GM23338 (cell line): ENCODE measurements around the gene PHYKPL. TPM values are rescaled to one million over a fixed set of nuclear protein-coding genes. Genes with fewer than 3 reads are reported as not detected.
A peak's percentile ranks its signal among the peaks of the same experiment; 100 is the strongest.

ENCODE experiments used
- ATAC-seq: fragments of 200-7000 bp; cut with Tn5 transposase; 3 replicates; pipeline ENCODE4 v1.9.1; 2020
- DNase-seq: peaks from one replicate; pipeline ENCODE4 v3.0.0-alpha.2; 2015; ENCODE audit warnings: low spot score
- H2AFZ ChIP-seq: fragments of 200-600 bp; sonication (generic); 2 replicates; pipeline ENCODE4 v1.8.0; 2016; ENCODE audit warnings: antibody characterized with exemption, mild to moderate bottlenecking, moderate library complexity
- H3F3A ChIP-seq: fragments of 200-600 bp; sonication (generic); replicated peaks from 2 replicates; pipeline ENCODE4 v1.8.0; 2017; ENCODE audit warnings: antibody characterized with exemption, mixed run types, low read depth
- H3K27ac ChIP-seq: fragments of 200-600 bp; sonication (generic); 2 replicates; pipeline ENCODE4 v1.6.1; 2016; ENCODE audit warnings: low read depth
- H3K27me3 ChIP-seq: fragments of 200-600 bp; sonication (generic); 2 replicates; pipeline ENCODE4 v1.8.0; 2016; ENCODE audit warnings: mild to moderate bottlenecking, mixed run types, moderate library complexity; ENCODE audit not compliant: insufficient read depth
- H3K36me3 ChIP-seq: fragments of 200-600 bp; sonication (generic); 2 replicates; pipeline ENCODE4 v1.8.0; 2016; ENCODE audit warnings: mild to moderate bottlenecking; ENCODE audit not compliant: insufficient read depth
- H3K4me1 ChIP-seq: fragments of 200-600 bp; sonication (generic); 2 replicates; pipeline ENCODE4 v1.8.0; 2016; ENCODE audit warnings: mild to moderate bottlenecking, moderate library complexity; ENCODE audit not compliant: insufficient read depth
- H3K4me2 ChIP-seq: fragments of 200-600 bp; sonication (generic); 2 replicates; pipeline ENCODE4 v1.7.1; 2017; ENCODE audit warnings: mixed run types
- H3K4me3 ChIP-seq: fragments of 200-600 bp; sonication (generic); 2 replicates; pipeline ENCODE4 v1.6.1; 2016; ENCODE audit warnings: mixed run types
- H3K79me2 ChIP-seq: fragments of 200-600 bp; sonication (generic); replicated peaks from 2 replicates; pipeline ENCODE4 v1.8.0; 2017; ENCODE audit warnings: mild to moderate bottlenecking; ENCODE audit not compliant: insufficient read depth
- H3K9me2 ChIP-seq: fragments of 200-600 bp; sonication (generic); 2 replicates; pipeline ENCODE4 v1.8.0; 2017; ENCODE audit not compliant: insufficient read depth
- H4K20me1 ChIP-seq: fragments of 200-600 bp; sonication (generic); replicated peaks from 2 replicates; pipeline ENCODE4 v1.8.0; 2017; ENCODE audit warnings: mild to moderate bottlenecking; ENCODE audit not compliant: insufficient read depth
- H3K27ac Mint-ChIP-seq: 2 replicates; pipeline ENCODE4 v1.8.0; 2020; ENCODE audit warnings: inconsistent platforms, mild to moderate bottlenecking, moderate library complexity, mixed read lengths
- H3K27me3 Mint-ChIP-seq: 3 replicates; pipeline ENCODE4 v1.8.0; 2022; ENCODE audit warnings: low read depth, mild to moderate bottlenecking, moderate library complexity, mixed read lengths, inconsistent platforms; ENCODE audit not compliant: insufficient read depth, poor library complexity
- H3K36me3 Mint-ChIP-seq: 3 replicates; pipeline ENCODE4 v1.8.0; 2021; ENCODE audit warnings: low read depth, mild to moderate bottlenecking, inconsistent platforms, moderate library complexity, mixed read lengths
- H3K4me1 Mint-ChIP-seq: 3 replicates; pipeline ENCODE4 v1.8.0; 2020; ENCODE audit warnings: mild to moderate bottlenecking, inconsistent platforms, mixed read lengths
- H3K4me3 Mint-ChIP-seq: 3 replicates; pipeline ENCODE4 v1.8.0; 2021; ENCODE audit warnings: moderate library complexity, mild to moderate bottlenecking, inconsistent platforms, mixed read lengths
- H3K9me3 Mint-ChIP-seq: 3 replicates; pipeline ENCODE4 v1.8.0; 2020; ENCODE audit warnings: moderate library complexity, mild to moderate bottlenecking, inconsistent platforms, mixed read lengths
- CREB1 ChIP-seq: fragments of 250-450 bp; sonication (Bioruptor Pico); IDR thresholded peaks from 2 replicates; pipeline ENCODE4 v1.5.0; 2020; ENCODE audit warnings: low read depth, mild to moderate bottlenecking, moderate library complexity
- EZH2phosphoT487 ChIP-seq: fragments of 200-600 bp; sonication (generic); IDR thresholded peaks from one replicate; pipeline ENCODE4 v1.8.1; 2018; ENCODE audit warnings: antibody characterized with exemption; ENCODE audit not compliant: unreplicated experiment
- JUNB ChIP-seq: IDR thresholded peaks from one replicate; pipeline ENCODE4 v1.6.1; 2016; ENCODE audit warnings: antibody characterized with exemption; ENCODE audit not compliant: unreplicated experiment
- POLR2AphosphoS5 ChIP-seq: IDR thresholded peaks from 2 replicates; pipeline ENCODE4 v1.6.1; 2016; ENCODE audit warnings: antibody characterized with exemption, low read depth
- STAT1 ChIP-seq: IDR thresholded peaks from one replicate; pipeline ENCODE4 v1.6.1; 2016; ENCODE audit warnings: antibody characterized with exemption; ENCODE audit not compliant: unreplicated experiment
- ZNF114 ChIP-seq: fragments of 250-450 bp; sonication (Bioruptor Pico); IDR thresholded peaks from 2 replicates; pipeline ENCODE4 v1.5.0; 2020; ENCODE audit warnings: mild to moderate bottlenecking, moderate library complexity
- polyA plus RNA-seq: library from polyadenylated mRNA; unstranded; fragments of >200 nt; fragmentation: Nextera tagmentation; extraction: Ambion mirVana; gene quantifications from 2 replicates; pipeline ENCODE4 v1.2.1, GENCODE V29; 2016
- total RNA-seq: library from RNA; depleted of rRNA; stranded (reverse); fragments of >200 nt; shearing (Covaris generic); gene quantifications from 2 replicates; pipeline ENCODE4 v1.2.3, GENCODE V29; 2014
- TF ChIP-seq, protein P1 (sequence below): IDR thresholded peaks from 2 replicates; pipeline ENCODE4 v1.6.1; 2016; ENCODE audit warnings: antibody characterized with exemption
- TF ChIP-seq, protein P2 (sequence below): IDR thresholded peaks from one replicate; pipeline ENCODE4 v1.6.1; 2018; ENCODE audit warnings: antibody characterized with exemption; ENCODE audit not compliant: unreplicated experiment
- TF ChIP-seq, protein P3 (sequence below), 2 experiments: fragments of 200-600 bp in 1 of 2; sonication (generic) in 1 of 2; conservative IDR thresholded peaks; 2 replicates each; pipeline versions ENCODE4 v1.5.1 to v1.6.1; 2016 to 2017; ENCODE audit warnings: antibody characterized with exemption in 2 of 2, low read depth in 2 of 2, mild to moderate bottlenecking in 2 of 2, moderate library complexity in 1 of 2

Gene PHYKPL
- total and polyA plus RNA-seq, 2 experiments from 2014 or later: 15.9 to 20.8 TPM

DNA sequence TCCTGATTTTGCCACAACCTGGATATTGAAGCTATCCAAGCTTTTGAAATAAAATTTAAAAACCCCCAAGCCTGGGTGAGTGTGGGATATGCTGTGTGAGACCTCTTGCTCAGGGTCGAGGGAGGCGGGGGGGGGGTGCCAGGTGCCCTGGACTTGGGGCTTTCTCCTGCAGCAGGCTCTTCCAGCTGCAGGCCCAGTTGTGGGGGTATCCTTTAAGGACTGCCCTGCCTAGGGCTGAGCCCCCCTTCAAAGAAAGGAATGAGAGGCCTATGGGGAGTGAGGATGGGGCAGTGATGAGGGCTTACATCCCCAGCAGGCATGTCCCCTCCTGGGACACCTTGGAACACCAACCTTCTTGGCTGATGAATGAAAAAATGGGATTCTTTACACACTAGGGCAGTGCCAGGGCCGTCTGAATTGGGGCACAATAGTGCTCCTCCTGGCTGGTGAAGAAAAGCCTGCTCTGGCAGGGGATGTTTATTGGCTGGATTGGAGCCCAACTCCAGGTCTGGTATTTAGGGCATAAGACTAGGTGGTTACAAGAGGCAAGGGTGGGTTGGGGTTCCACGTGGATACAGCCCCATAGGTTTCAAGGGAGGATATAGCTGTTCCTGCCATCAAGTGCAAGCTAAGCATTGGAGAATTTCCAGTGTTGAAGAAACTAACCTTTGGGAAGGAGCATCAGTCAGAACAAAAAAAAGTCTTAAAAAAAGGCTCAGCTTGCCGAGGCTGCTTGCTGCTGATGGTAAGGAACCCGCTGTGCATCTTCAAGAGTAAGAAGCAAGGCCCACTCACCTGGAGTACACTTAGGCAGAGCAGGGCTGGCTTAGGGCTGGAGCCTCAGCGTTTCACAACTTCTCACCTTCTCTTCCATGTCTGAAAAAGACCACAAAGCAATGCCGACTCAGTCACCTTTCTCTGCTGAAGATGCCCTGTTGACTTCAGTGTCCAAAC is 21.2 kb downstream of the PHYKPL start (continued):
- TF ChIP-seq, protein P1, sequence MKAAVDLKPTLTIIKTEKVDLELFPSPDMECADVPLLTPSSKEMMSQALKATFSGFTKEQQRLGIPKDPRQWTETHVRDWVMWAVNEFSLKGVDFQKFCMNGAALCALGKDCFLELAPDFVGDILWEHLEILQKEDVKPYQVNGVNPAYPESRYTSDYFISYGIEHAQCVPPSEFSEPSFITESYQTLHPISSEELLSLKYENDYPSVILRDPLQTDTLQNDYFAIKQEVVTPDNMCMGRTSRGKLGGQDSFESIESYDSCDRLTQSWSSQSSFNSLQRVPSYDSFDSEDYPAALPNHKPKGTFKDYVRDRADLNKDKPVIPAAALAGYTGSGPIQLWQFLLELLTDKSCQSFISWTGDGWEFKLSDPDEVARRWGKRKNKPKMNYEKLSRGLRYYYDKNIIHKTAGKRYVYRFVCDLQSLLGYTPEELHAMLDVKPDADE: no peak
- TF ChIP-seq JUNB (no peak), ZNF114 (CRISPR knock-in tag) (no peak)
- TF ChIP-seq, protein P2, sequence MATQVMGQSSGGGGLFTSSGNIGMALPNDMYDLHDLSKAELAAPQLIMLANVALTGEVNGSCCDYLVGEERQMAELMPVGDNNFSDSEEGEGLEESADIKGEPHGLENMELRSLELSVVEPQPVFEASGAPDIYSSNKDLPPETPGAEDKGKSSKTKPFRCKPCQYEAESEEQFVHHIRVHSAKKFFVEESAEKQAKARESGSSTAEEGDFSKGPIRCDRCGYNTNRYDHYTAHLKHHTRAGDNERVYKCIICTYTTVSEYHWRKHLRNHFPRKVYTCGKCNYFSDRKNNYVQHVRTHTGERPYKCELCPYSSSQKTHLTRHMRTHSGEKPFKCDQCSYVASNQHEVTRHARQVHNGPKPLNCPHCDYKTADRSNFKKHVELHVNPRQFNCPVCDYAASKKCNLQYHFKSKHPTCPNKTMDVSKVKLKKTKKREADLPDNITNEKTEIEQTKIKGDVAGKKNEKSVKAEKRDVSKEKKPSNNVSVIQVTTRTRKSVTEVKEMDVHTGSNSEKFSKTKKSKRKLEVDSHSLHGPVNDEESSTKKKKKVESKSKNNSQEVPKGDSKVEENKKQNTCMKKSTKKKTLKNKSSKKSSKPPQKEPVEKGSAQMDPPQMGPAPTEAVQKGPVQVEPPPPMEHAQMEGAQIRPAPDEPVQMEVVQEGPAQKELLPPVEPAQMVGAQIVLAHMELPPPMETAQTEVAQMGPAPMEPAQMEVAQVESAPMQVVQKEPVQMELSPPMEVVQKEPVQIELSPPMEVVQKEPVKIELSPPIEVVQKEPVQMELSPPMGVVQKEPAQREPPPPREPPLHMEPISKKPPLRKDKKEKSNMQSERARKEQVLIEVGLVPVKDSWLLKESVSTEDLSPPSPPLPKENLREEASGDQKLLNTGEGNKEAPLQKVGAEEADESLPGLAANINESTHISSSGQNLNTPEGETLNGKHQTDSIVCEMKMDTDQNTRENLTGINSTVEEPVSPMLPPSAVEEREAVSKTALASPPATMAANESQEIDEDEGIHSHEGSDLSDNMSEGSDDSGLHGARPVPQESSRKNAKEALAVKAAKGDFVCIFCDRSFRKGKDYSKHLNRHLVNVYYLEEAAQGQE: no peak

DNA sequence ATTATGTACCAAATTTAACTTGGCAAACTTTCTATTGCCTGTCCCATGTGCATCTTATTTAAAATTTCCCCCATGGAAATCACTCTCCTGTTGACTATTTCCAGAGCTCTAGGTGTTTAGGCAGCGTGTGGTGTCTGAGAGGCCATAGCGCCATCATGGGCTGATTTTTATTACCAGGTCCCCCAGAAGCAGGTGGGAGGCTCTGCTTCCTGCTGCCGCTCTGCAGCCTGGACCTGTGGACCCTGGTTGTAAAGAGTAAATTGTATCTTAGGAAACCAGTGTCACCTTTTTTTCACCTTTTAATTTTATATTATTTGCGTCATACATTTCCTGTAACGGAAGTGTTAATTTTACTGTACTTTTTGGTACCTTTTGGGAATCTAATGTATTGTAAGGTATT is 21.9 kb downstream of the PHYKPL start:
- Histone ChIP-seq H3K4me3 (no peak overlapping the region), H3K4me2 (no peak overlapping the region), H2AFZ (no peak overlapping the region), H3K4me1 (peaks cover 19% of the 10 kb centered on the region), H3K36me3 (peaks cover 61% of the 10 kb centered on the region), H3K27ac (peak overlapping the region; percentile 78; the same call in 1 of the 2 replicates), H3F3A (peaks cover 90% of the 10 kb centered on the region), H3K9me2 (no peaks in the 10 kb centered on the region), H3K27me3 (no peaks in the 10 kb centered on the region), H4K20me1 (peaks cover 65% of the 10 kb centered on the region), H3K79me2 (peaks cover 35% of the 10 kb centered on the region)
- Mint-ChIP-seq H3K36me3 (peaks cover 99% of the 10 kb centered on the region), H3K4me3 (no peak overlapping the region; the same call in 2 of the 3 replicates), H3K27ac (no peak overlapping the region), H3K27me3 (peaks cover 51% of the 10 kb centered on the region), H3K9me3 (peaks cover 5% of the 10 kb centered on the region; the same call in 1 of the 3 replicates), H3K4me1 (peaks cover 47% of the 10 kb centered on the region)
- TF ChIP-seq STAT1 (no peak), CREB1 (CRISPR knock-in tag) (no peak), EZH2phosphoT487 (no peak), POLR2AphosphoS5 (no peak)
- TF ChIP-seq, protein P3, sequence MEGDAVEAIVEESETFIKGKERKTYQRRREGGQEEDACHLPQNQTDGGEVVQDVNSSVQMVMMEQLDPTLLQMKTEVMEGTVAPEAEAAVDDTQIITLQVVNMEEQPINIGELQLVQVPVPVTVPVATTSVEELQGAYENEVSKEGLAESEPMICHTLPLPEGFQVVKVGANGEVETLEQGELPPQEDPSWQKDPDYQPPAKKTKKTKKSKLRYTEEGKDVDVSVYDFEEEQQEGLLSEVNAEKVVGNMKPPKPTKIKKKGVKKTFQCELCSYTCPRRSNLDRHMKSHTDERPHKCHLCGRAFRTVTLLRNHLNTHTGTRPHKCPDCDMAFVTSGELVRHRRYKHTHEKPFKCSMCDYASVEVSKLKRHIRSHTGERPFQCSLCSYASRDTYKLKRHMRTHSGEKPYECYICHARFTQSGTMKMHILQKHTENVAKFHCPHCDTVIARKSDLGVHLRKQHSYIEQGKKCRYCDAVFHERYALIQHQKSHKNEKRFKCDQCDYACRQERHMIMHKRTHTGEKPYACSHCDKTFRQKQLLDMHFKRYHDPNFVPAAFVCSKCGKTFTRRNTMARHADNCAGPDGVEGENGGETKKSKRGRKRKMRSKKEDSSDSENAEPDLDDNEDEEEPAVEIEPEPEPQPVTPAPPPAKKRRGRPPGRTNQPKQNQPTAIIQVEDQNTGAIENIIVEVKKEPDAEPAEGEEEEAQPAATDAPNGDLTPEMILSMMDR (conservative IDR thresholded peaks at IDR 0.05; ENCODE audit: low read depth in 2 of 2): 0 out of 4 replicates have a peak, but pooled peaks of 1 of the 2 experiments have one; percentile 10
- ATAC-seq (no peak), DNase-seq (no peak)
